ENCODE results near the gene TTLL9. TPM values are rescaled to one million over a fixed set of nuclear protein-coding genes. Genes with fewer than 3 reads are reported as not detected.

TTLL9 gene
- total and polyA plus RNA-seq, 2 donors (not counting 1 experiment from before 2014, with no cell fraction given) = 0.74 to 0.76 TPM

DNA sequence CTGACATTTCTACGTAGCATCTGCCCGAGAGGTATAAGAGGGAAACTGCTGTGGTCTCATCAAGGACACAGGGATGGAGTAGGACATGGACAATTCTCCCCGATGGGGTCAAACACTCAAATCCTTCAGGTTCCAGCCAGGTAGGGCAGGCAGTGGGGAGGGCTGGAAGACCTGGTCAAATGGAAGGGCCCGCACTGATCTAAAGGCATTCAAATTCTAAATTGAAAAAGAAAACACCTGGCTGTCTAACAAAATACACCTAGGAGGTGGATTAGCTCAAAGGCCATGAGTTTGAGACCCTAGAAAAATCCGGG lies 8.3 kb upstream of the TTLL9 start:
- H3K4me2 ChIP-seq (replicated peaks; ENCODE audit: low read depth, low read length, poor library complexity, severe bottlenecking) = peak overlapping the region; percentile 90
- H3K9me3 ChIP-seq (ENCODE audit: control extremely low read depth in 1 of 3, control insufficient read depth in 2 of 3, insufficient read depth in 1 of 3, low read length in 2 of 3) = peaks cover 0 to 5% (median 0%) of the 10 kb centered on the region in 3 donors
- CTCF ChIA-PET = interaction anchor here (1.0 to 3.1 kb wide), 6 partner anchors 9 to 90 kb away, joined by 3 to 11 read pairs (median 4); partner anchors contain the start of gene PDRG1
- Mint-ChIP-seq H3K4me3 (peak overlapping the region; percentile 75), H3K9me3 (ENCODE audit: insufficient read depth) (no peaks in the 10 kb centered on the region), H3K4me1 (peaks cover 29% of the 10 kb centered on the region), H3K27me3 (peaks cover 5% of the 10 kb centered on the region), H3K27ac (no peak overlapping the region)
- DNase-seq (no peak), ATAC-seq (ENCODE audit: low read depth) (no peak)
- H3K36me3 ChIP-seq (replicated peaks in 1 of 2; ENCODE audit: control extremely low read depth in 1 of 2, control insufficient read depth in 1 of 2, extremely low read depth in 1 of 2, insufficient read depth in 2 of 2, low read length in 1 of 2) = no peaks in the 10 kb centered on the region
- POLR2A ChIA-PET = no interaction called here
- no peak overlapping the region for H3K9ac ChIP-seq (ENCODE audit: low read length)
- H3K79me2 ChIP-seq (ENCODE audit: control insufficient read depth, insufficient read depth, low read length) = no peaks in the 10 kb centered on the region
- no peak overlapping the region for H2AFZ ChIP-seq (ENCODE audit: insufficient read depth, low read depth, low read length, poor library complexity, severe bottlenecking)
- no peak overlapping the region for H3K27ac ChIP-seq (ENCODE audit: low read length in 2 of 2)
- no peak overlapping the region for H3K4me3 ChIP-seq (ENCODE audit: control extremely low read depth in 1 of 5, extremely low read depth in 1 of 5, insufficient read depth in 1 of 5, low read depth in 2 of 5, low read length in 4 of 5)
- H3K27me3 ChIP-seq (replicated peaks in 1 of 4; ENCODE audit: control extremely low read depth in 1 of 4, control insufficient read depth in 3 of 4, insufficient read depth in 4 of 4, low read length in 3 of 4) = peaks cover 0 to 20% (median 10%) of the 10 kb centered on the region in 4 experiments
- 97% methylated on average over 4 of the region's 5 CpGs for WGBS (ENCODE audit: insufficient coverage)
- intact Hi-C loops (cut with micrococcal nuclease) = no loop called here
- H4K20me1 ChIP-seq (ENCODE audit: control insufficient read depth, insufficient read depth, low read length, poor library complexity, severe bottlenecking) = peaks cover 6% of the 10 kb centered on the region
- peaks cover 19 to 26% of the 10 kb centered on the region in 2 donors for H3K4me1 ChIP-seq (ENCODE audit: control insufficient read depth in 2 of 2, insufficient read depth in 2 of 2, low read length in 2 of 2)
- TF ChIP-seq EZH2 (IDR thresholded peaks at IDR 0.05; ENCODE audit: borderline replicate concordance, insufficient read depth, low read depth, low read length, poor library complexity, severe bottlenecking) (no peak), CTCF (IDR thresholded peaks at IDR 0.05) (no peak)

DNA sequence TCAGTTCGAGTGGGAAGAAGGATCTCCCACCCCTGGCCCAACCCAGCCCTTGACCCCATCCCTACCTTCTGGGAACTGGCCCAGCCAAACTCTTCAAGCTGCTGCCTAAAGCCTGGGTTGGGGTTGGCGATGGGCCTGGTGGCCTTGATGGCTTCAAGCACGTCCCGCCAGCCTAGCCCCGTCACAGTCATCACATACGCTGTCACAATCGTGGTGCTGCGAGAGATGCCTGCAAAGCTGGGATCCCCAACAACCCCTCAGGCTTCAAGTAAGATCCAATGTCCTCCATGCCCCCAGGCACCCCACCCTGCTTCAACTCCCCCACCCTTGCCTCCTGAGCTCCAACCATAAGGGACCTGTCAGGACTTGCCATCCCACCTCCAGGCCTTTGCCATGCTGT lies 7.9 kb upstream of the TTLL9 start:
- Histone ChIP-seq H3K79me2 (ENCODE audit: control insufficient read depth, insufficient read depth, low read length) (no peaks in the 10 kb centered on the region), H3K27me3 (replicated peaks in 1 of 4; ENCODE audit: control extremely low read depth in 1 of 4, control insufficient read depth in 3 of 4, insufficient read depth in 4 of 4, low read length in 3 of 4) (peaks cover 0 to 21% (median 10%) of the 10 kb centered on the region in 4 experiments), H3K4me2 (replicated peaks; ENCODE audit: low read depth, low read length, poor library complexity, severe bottlenecking) (no peak overlapping the region), H3K27ac (ENCODE audit: low read length in 2 of 2) (no peak overlapping the region), H4K20me1 (ENCODE audit: control insufficient read depth, insufficient read depth, low read length, poor library complexity, severe bottlenecking) (peaks cover 6% of the 10 kb centered on the region), H3K9me3 (ENCODE audit: control extremely low read depth in 1 of 3, control insufficient read depth in 2 of 3, insufficient read depth in 1 of 3, low read length in 2 of 3) (peaks cover 0 to 5% (median 0%) of the 10 kb centered on the region in 3 donors), H3K4me1 (ENCODE audit: control insufficient read depth in 2 of 2, insufficient read depth in 2 of 2, low read length in 2 of 2) (peaks cover 19 to 26% of the 10 kb centered on the region in 2 donors), H3K4me3 (ENCODE audit: control extremely low read depth in 1 of 5, extremely low read depth in 1 of 5, insufficient read depth in 1 of 5, low read depth in 2 of 5, low read length in 4 of 5) (no peak overlapping the region), H3K36me3 (replicated peaks in 1 of 2; ENCODE audit: control extremely low read depth in 1 of 2, control insufficient read depth in 1 of 2, extremely low read depth in 1 of 2, insufficient read depth in 2 of 2, low read length in 1 of 2) (no peaks in the 10 kb centered on the region), H3K9ac (ENCODE audit: low read length) (no peak overlapping the region), H2AFZ (ENCODE audit: insufficient read depth, low read depth, low read length, poor library complexity, severe bottlenecking) (no peak overlapping the region)
- ChIA-PET POLR2A (interaction anchor here (1.1 kb wide), 1 partner anchor 17 kb away, joined by 3 read pairs; no protein-coding TSS in a partner anchor), CTCF (interaction anchor here (0.6 to 3.1 kb wide), 9 partner anchors 8 to 90 kb away, joined by 3 to 11 read pairs (median 4); partner anchors contain the start of gene PDRG1)
- Mint-ChIP-seq H3K27me3 (peaks cover 5% of the 10 kb centered on the region), H3K9me3 (ENCODE audit: insufficient read depth) (no peaks in the 10 kb centered on the region), H3K4me1 (peaks cover 28% of the 10 kb centered on the region), H3K27ac (no peak overlapping the region), H3K4me3 (peak overlapping the region; percentile 30)
- TF ChIP-seq EZH2 (IDR thresholded peaks at IDR 0.05; ENCODE audit: borderline replicate concordance, insufficient read depth, low read depth, low read length, poor library complexity, severe bottlenecking) (no peak), CTCF (IDR thresholded peaks at IDR 0.05) (no peak)
- DNase-seq = no peak
- no peak for ATAC-seq (ENCODE audit: low read depth)
- 99% methylated on average over 8 of the region's 8 CpGs for WGBS (ENCODE audit: insufficient coverage)
- intact Hi-C loops (cut with micrococcal nuclease) = no loop called here

Data from B cell (primary cell).